ENCODE data around the gene CARD9.
"Not testable (repeated sequence)": the region's sequence is repeated elsewhere in the genome, so short reads cannot be mapped to it uniquely, and the experiment has no call there.

CARD9 gene

GRCh38 chr9:136411378-136411777, 37.9 kb upstream of the CARD9 start:
- peaks cover 26 to 70% (median 56%) of the 10 kb centered on the region in 11 experiments; a peak in 21 of 22 replicates for H4K20me1 ChIP-seq
- H3K4me3 ChIP-seq, result peak overlapping the region; percentile 78 to 100 (median 94)

GRCh38 chr9:136410500-136411287, 37.2 kb upstream of the CARD9 start, which contains the start of the genes ENTR1 and PMPCA:
Gene ENTR1 (minus strand): TSS chr9:136410614. CDS start chr9:136410397, 217 bp downstream.
Gene PMPCA (plus strand): TSS chr9:136410658. CDS start chr9:136410669, 11 bp downstream.
- TF ChIP-seq Cebpa-rat (IDR thresholded peaks at IDR 0.05), result no peak
- H3K9ac ChIP-seq, result peak within 1 kb of the TSS; percentile 85 to 99 (median 94)

More at GRCh38 chr9:136411378-136411777, 37.9 kb upstream of the CARD9 start:
- H3K36me3 ChIP-seq, result peaks cover 56 to 66% (median 64%) of the 10 kb centered on the region in 11 experiments
- peak overlapping the region; percentile 91 to 99 (median 97) for H3K4me2 ChIP-seq
- H3K4me1 ChIP-seq, result peaks cover 33 to 48% (median 42%) of the 10 kb centered on the region in 10 experiments
- TF ChIP-seq Cebpa-rat (IDR thresholded peaks at IDR 0.05), result no peak
- H3K9me3 ChIP-seq (replicated peaks in 1 of 11), result no peaks in the 10 kb centered on the region
- H3K9ac ChIP-seq, result peak overlapping the region; percentile 85 to 99 (median 94)
- peak overlapping the region; percentile 89 to 99 (median 94); a peak in 21 of 22 replicates for H3K27ac ChIP-seq
- H3K27me3 ChIP-seq, result no peaks in the 10 kb centered on the region

GRCh38 chr9:136409557-136410455, 36.3 kb upstream of the CARD9 start:
- Histone ChIP-seq H3K9me3 (replicated peaks in 1 of 11) (no peaks in the 10 kb centered on the region), H3K9ac (peak overlapping the region; percentile 85 to 99 (median 94)), H3K36me3 (peaks cover 56 to 66% (median 64%) of the 10 kb centered on the region in 11 experiments), H3K27me3 (no peaks in the 10 kb centered on the region), H3K4me1 (peaks cover 47 to 64% (median 56%) of the 10 kb centered on the region in 10 experiments), H3K4me2 (peak overlapping the region; percentile 82 to 100 (median 98)), H3K4me3 (peak overlapping the region; percentile 78 to 100 (median 94)), H4K20me1 (peaks cover 30 to 67% (median 52%) of the 10 kb centered on the region in 11 experiments; a peak in 21 of 22 replicates), H3K27ac (peak overlapping the region; percentile 89 to 99 (median 94))
- no peak for TF ChIP-seq Cebpa-rat (IDR thresholded peaks at IDR 0.05)

More at GRCh38 chr9:136410500-136411287, 37.2 kb upstream of the CARD9 start, which contains the start of the genes ENTR1 and PMPCA:
- H3K4me3 ChIP-seq, result peak within 1 kb of the TSS; percentile 78 to 100 (median 94)
- H4K20me1 ChIP-seq, result peaks cover 26 to 67% (median 51%) of the 10 kb centered on the region in 11 experiments; a peak in 21 of 22 replicates
- no peaks in the 10 kb centered on the region for H3K9me3 ChIP-seq (replicated peaks in 1 of 11)
- peaks cover 56 to 66% (median 64%) of the 10 kb centered on the region in 11 experiments for H3K36me3 ChIP-seq
- peak within 1 kb of the TSS; percentile 91 to 100 (median 98) for H3K4me2 ChIP-seq
- no peaks in the 10 kb centered on the region for H3K27me3 ChIP-seq
- peak within 1 kb of the TSS; percentile 89 to 99 (median 94) for H3K27ac ChIP-seq
- H3K4me1 ChIP-seq, result peaks cover 38 to 55% (median 47%) of the 10 kb centered on the region in 10 experiments

DNA sequence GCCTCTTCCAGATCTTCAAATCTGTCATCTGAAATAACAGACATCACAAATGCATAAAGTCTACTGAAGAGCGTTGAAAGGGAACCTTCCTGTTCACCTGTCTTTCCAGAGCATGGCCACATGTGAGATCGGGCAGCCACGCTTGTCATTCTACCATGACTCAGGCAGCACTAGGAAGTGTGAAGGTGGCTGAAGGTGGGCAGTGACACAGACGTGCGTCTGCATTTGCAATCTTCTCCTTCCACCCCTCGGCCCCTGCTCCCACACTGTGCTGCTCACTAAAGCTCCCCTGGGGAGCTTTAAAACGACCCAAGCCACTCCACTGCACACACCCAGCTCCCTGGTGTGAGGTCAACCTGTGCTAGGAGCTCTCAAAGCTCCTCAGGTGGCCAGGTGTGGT, 34.4 kb upstream of the CARD9 start:
- no peaks in the 10 kb centered on the region for H3K9me3 ChIP-seq (replicated peaks in 1 of 11)
- peaks cover 47 to 60% (median 53%) of the 10 kb centered on the region in 11 experiments for H3K36me3 ChIP-seq
- TF ChIP-seq Cebpa-rat (IDR thresholded peaks at IDR 0.05), result no peak
- H3K27ac ChIP-seq, result no peak overlapping the region
- no peak overlapping the region for H3K4me3 ChIP-seq
- H3K27me3 ChIP-seq, result no peaks in the 10 kb centered on the region
- peaks cover 28 to 60% (median 44%) of the 10 kb centered on the region in 11 experiments; a peak in 21 of 22 replicates for H4K20me1 ChIP-seq
- peak overlapping the region in 2 of 11 experiments; percentile 4 to 14; a peak in 1 of 22 replicates for H3K9ac ChIP-seq
- peaks cover 62 to 78% (median 70%) of the 10 kb centered on the region in 10 experiments for H3K4me1 ChIP-seq
- H3K4me2 ChIP-seq, result peak overlapping the region in 6 of 11 experiments; percentile 8 to 99 (median 25); a peak in 9 of 22 replicates

- H3K4me3 ChIP-seq; H3K27me3 ChIP-seq; H3K9me3 ChIP-seq (replicated peaks in 1 of 11); H3K4me2 ChIP-seq; H3K27ac ChIP-seq: not testable (repeated sequence)
- peaks cover 56 to 71% (median 63%) of the 10 kb centered on the region in 10 experiments for H3K4me1 ChIP-seq
- H3K36me3 ChIP-seq, result peaks cover 44 to 58% (median 52%) of the 10 kb centered on the region in 11 experiments
- peak overlapping the region in 3 of 11 experiments; percentile 1 to 34 (median 4); a peak in 2 of 22 replicates for H3K9ac ChIP-seq
- H4K20me1 ChIP-seq, result peaks cover 23 to 56% (median 35%) of the 10 kb centered on the region in 11 experiments; a peak in 19 of 22 replicates
Measured at GRCh38 chr9:136407061-136407460, 33.6 kb upstream of the CARD9 start.

GRCh38 chr9:136405904-136406303, 32.4 kb upstream of the CARD9 start:
- peak overlapping the region in 9 of 11 experiments; percentile 15 to 75 (median 62); a peak in 12 of 22 replicates for H3K9ac ChIP-seq
- peaks cover 50 to 66% (median 60%) of the 10 kb centered on the region in 11 experiments for H3K36me3 ChIP-seq
- peak overlapping the region; percentile 16 to 90 (median 85); a peak in 16 of 22 replicates for H3K4me2 ChIP-seq
- H3K9me3 ChIP-seq (replicated peaks in 1 of 11); H3K4me3 ChIP-seq; H3K27me3 ChIP-seq: not testable (repeated sequence)
- H3K27ac ChIP-seq, result peak overlapping the region in 2 of 11 experiments; percentile 58 to 67; a peak in 3 of 22 replicates
- peaks cover 11 to 49% (median 26%) of the 10 kb centered on the region in 11 experiments; a peak in 17 of 22 replicates for H4K20me1 ChIP-seq
- peaks cover 46 to 64% (median 54%) of the 10 kb centered on the region in 10 experiments for H3K4me1 ChIP-seq

GRCh38 chr9:136405481-136405880, 32.0 kb upstream of the CARD9 start:
- Histone ChIP-seq H3K27me3 (no peaks in the 10 kb centered on the region), H3K27ac (peak overlapping the region in 6 of 11 experiments; percentile 41 to 67 (median 58); a peak in 6 of 22 replicates), H3K4me1 (peaks cover 46 to 67% (median 57%) of the 10 kb centered on the region in 10 experiments), H3K9me3 (replicated peaks in 1 of 11) (no peaks in the 10 kb centered on the region), H3K36me3 (peaks cover 50 to 67% (median 60%) of the 10 kb centered on the region in 11 experiments), H3K4me3 (no peak overlapping the region), H3K9ac (peak overlapping the region; percentile 24 to 75 (median 62); a peak in 15 of 22 replicates), H4K20me1 (peaks cover 8 to 50% (median 23%) of the 10 kb centered on the region in 11 experiments; a peak in 16 of 22 replicates), H3K4me2 (peak overlapping the region; percentile 80 to 90 (median 86))
- peak in 2 of 11 experiments; percentile 19 to 35; a peak in 1 of 22 replicates for TF ChIP-seq Cebpa-rat (IDR thresholded peaks at IDR 0.05)

GRCh38 chr9:136404801-136405136, 31.3 kb upstream of the CARD9 start:
- peaks cover 10 to 51% (median 25%) of the 10 kb centered on the region in 11 experiments; a peak in 17 of 22 replicates for H4K20me1 ChIP-seq

More at GRCh38 chr9:136404801-136405136, 31.3 kb upstream of the CARD9 start:
- H3K4me3 ChIP-seq, result peak overlapping the region in 4 of 10 experiments; percentile 2 to 33 (median 18); a peak in 2 of 20 replicates
- peaks cover 43 to 67% (median 59%) of the 10 kb centered on the region in 10 experiments for H3K4me1 ChIP-seq
- TF ChIP-seq Cebpa-rat (IDR thresholded peaks at IDR 0.05), result no peak
- no peaks in the 10 kb centered on the region for H3K9me3 ChIP-seq (replicated peaks in 1 of 11)
- peaks cover 50 to 67% (median 60%) of the 10 kb centered on the region in 11 experiments for H3K36me3 ChIP-seq
- H3K27ac ChIP-seq, result peak overlapping the region in 10 of 11 experiments; percentile 3 to 67 (median 58); a peak in 16 of 22 replicates
- H3K4me2 ChIP-seq, result peak overlapping the region; percentile 80 to 90 (median 86)
- H3K27me3 ChIP-seq, result no peaks in the 10 kb centered on the region
- peak overlapping the region; percentile 24 to 75 (median 62); a peak in 21 of 22 replicates for H3K9ac ChIP-seq

Measured in BLaER1 treated with 17β-estradiol and CSF1 and Interleukin-3, amounts not matched to agents 10 nM and 100 nM (cell line).